ENCODE results near the gene ARHGAP19. TPM values are rescaled to one million over a fixed set of nuclear protein-coding genes. Genes with fewer than 3 reads are reported as not detected.

The ARHGAP19 gene
- total and polyA plus RNA-seq, 2 experiments from 2014 or later, result 5.3 to 18.7 TPM

DNA sequence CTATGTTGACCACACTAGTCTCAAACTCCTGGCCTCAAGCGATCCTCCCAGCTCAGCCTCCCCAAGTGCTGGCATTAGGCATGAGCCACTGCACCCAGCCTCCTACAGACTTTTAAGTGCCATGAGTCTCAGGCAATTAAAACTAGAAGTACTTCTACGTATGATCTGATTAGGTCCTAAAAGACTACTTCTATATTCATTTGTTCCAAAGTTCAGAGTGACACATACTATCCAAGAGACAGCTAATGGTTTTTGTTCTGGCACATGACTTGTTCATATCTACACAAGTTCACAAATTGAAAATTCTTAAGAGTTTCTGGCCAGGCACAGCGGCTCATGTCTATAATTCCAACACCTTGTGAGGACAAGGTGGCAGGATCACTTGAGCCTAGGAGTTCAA is 11.7 kb downstream of the ARHGAP19 start:
- TF ChIP-seq, protein P1, sequence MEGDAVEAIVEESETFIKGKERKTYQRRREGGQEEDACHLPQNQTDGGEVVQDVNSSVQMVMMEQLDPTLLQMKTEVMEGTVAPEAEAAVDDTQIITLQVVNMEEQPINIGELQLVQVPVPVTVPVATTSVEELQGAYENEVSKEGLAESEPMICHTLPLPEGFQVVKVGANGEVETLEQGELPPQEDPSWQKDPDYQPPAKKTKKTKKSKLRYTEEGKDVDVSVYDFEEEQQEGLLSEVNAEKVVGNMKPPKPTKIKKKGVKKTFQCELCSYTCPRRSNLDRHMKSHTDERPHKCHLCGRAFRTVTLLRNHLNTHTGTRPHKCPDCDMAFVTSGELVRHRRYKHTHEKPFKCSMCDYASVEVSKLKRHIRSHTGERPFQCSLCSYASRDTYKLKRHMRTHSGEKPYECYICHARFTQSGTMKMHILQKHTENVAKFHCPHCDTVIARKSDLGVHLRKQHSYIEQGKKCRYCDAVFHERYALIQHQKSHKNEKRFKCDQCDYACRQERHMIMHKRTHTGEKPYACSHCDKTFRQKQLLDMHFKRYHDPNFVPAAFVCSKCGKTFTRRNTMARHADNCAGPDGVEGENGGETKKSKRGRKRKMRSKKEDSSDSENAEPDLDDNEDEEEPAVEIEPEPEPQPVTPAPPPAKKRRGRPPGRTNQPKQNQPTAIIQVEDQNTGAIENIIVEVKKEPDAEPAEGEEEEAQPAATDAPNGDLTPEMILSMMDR (IDR thresholded peaks at IDR 0.05; ENCODE audit: low read depth, low read length), result no peak
- Histone ChIP-seq H3K4me3 (no peak overlapping the region), H3K27me3 (no peaks in the 10 kb centered on the region), H3K9me3 (ENCODE audit: low read depth) (no peaks in the 10 kb centered on the region), H3K36me3 (no peaks in the 10 kb centered on the region), H3K4me1 (ENCODE audit: low read depth) (no peaks in the 10 kb centered on the region), H3K27ac (no peak overlapping the region)
- DNase-seq (ENCODE audit: low read depth in 1 of 2, low spot score in 1 of 2), result no peak

DNA sequence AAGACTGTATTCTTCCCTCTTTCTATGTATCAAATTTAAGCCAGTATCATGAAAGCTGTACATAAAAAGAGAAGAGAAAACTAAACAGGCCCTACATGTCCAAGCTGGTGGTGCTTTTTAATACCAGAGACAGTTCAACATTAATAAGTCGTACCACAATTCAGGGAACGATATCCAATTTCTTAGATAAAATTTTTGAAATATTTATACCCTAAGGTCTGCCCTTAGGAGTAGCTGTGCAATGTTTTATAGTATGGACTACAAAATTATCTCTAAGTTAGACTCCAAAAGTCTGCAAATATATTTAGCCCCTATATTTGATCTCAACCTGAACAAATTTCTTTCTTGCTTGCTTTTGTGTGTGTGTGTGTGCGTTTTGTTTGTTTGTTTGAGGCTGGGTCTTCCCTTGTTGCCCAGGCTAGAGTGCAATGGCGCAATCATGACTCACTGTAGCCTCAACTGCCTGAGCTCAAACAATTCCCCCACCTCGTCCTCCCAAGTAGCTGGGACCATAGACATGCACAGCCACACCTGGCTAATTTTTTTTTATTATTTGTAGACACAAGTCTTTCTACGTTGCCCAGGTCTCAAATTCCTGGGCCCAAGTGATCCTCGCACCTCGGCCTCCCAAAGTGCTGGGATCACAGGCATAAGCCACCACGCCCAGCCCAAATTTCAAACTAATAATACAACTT is 13.2 kb downstream of the ARHGAP19 start:
- no peaks in the 10 kb centered on the region for H3K4me1 ChIP-seq (ENCODE audit: low read depth)
- peak overlapping the region; percentile 15 for H3K27ac ChIP-seq
- no peaks in the 10 kb centered on the region for H3K9me3 ChIP-seq (ENCODE audit: low read depth)
- H3K4me3 ChIP-seq, result no peak overlapping the region
- DNase-seq (ENCODE audit: low read depth in 1 of 2, low spot score in 1 of 2), result peak in 1 of 2 donors; percentile 71
- H3K27me3 ChIP-seq, result no peaks in the 10 kb centered on the region
- no peaks in the 10 kb centered on the region for H3K36me3 ChIP-seq
- TF ChIP-seq, protein P1 (IDR thresholded peaks at IDR 0.05; ENCODE audit: low read depth, low read length), result no peak

DNA sequence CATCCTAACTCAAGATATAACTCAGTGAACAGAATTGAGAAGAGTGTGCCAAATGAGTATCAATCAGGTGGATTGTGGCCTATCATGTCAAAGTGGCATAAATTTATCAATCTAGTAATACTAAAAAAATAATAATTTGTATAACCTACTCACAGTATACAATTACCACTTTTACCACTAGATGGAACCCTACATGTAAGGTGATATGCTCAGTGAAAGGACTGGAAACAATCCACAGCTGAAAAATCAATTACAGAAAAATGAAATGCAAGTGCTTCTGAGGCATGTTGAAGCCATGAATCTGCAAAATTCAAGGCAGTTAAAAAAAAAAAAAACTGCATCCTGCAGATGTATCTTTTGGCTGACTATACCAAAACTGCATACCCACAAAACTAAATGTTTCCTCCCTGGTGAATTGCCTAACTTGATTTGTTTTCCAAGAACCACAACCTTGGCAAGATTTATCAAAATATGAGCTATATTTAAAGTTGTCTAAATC is 13.9 kb downstream of the ARHGAP19 start:
- peak; percentile 63 to 92 for DNase-seq (ENCODE audit: low read depth in 1 of 2, low spot score in 1 of 2)

DNA sequence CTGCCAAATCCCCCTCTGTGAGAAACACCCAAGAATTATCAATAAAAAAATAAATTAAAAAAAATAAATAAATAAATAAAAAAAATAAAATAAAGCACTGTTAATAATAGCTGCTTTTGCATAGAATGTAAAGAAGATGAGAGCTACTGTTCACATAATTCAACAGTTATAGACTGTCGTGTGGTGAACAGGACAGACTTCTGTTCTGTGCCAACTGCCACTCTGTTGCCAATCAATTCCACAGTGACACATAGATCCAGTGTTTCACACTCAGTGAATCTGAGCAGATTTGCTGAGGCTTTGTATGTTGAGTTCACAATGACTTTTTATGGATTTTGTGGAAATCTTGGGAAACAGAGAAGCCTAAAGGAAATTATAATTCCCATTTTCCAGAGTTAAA is 14.9 kb downstream of the ARHGAP19 start:
- no peak for DNase-seq (ENCODE audit: low read depth in 1 of 2, low spot score in 1 of 2)
- no peaks in the 10 kb centered on the region for H3K27me3 ChIP-seq
- TF ChIP-seq, protein P1 (IDR thresholded peaks at IDR 0.05; ENCODE audit: low read depth, low read length), result no peak
- H3K4me1 ChIP-seq (ENCODE audit: low read depth), result no peaks in the 10 kb centered on the region
- H3K9me3 ChIP-seq (ENCODE audit: low read depth), result no peaks in the 10 kb centered on the region
- no peak overlapping the region for H3K4me3 ChIP-seq
- H3K27ac ChIP-seq, result no peak overlapping the region
- no peaks in the 10 kb centered on the region for H3K36me3 ChIP-seq

More for the DNA sequence above, 13.9 kb downstream of the ARHGAP19 start:
- no peaks in the 10 kb centered on the region for H3K27me3 ChIP-seq
- no peaks in the 10 kb centered on the region for H3K36me3 ChIP-seq
- no peaks in the 10 kb centered on the region for H3K4me1 ChIP-seq (ENCODE audit: low read depth)
- H3K9me3 ChIP-seq (ENCODE audit: low read depth), result no peaks in the 10 kb centered on the region
- no peak overlapping the region for H3K4me3 ChIP-seq
- TF ChIP-seq, protein P1 (IDR thresholded peaks at IDR 0.05; ENCODE audit: low read depth, low read length), result peak; percentile 53
- H3K27ac ChIP-seq, result peak overlapping the region; percentile 15

DNA sequence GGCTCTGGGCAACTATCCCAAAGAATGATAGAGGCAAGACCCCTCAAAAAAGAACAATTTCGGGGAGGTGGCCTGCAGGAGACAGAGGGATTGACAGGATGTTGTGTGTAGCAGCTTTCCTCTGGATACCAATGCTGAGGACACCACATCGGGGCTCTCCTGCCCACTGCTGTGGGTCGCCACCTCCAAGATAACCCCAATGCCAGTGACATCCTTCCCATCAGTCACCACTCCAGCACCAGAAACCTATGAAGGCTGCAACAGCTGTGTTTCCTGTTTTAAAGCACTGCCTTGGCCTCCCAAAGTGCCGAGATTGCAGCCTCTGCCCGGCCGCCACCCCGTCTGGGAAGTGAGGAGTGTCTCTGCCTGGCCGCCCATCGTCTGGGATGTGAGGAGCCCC is 17.6 kb downstream of the ARHGAP19 start:
- Histone ChIP-seq H3K27ac (no peak overlapping the region), H3K36me3 (no peaks in the 10 kb centered on the region), H3K27me3 (no peaks in the 10 kb centered on the region), H3K4me3 (no peak overlapping the region), H3K9me3 (ENCODE audit: low read depth) (no peaks in the 10 kb centered on the region), H3K4me1 (ENCODE audit: low read depth) (no peaks in the 10 kb centered on the region)
- DNase-seq (ENCODE audit: low read depth in 1 of 2, low spot score in 1 of 2), result no peak
- TF ChIP-seq, protein P1 (IDR thresholded peaks at IDR 0.05; ENCODE audit: low read depth, low read length), result no peak
